GM18873 (cell line): ENCODE results near the gene CBX7.

Experiments used
- ATAC-seq: cut with Tn5 transposase; IDR thresholded peaks from one replicate; pipeline ENCODE4 v1.9.1; 2021; ENCODE audit warnings: mild to moderate bottlenecking, moderate library complexity, moderate number of reproducible peaks; ENCODE audit not compliant: unreplicated experiment, low FRiP score

Gene CBX7

GRCh38 chr22:39095971-39096370 lies 56.5 kb downstream of the CBX7 start:
- ATAC-seq: no peak

GRCh38 chr22:39094717-39095389 lies 57.6 kb downstream of the CBX7 start:
- no peak for ATAC-seq

GRCh38 chr22:39092111-39092862 lies 60.2 kb downstream of the CBX7 start:
- no peak for ATAC-seq

GRCh38 chr22:39091126-39092081 lies 61.1 kb downstream of the CBX7 start:
- ATAC-seq: no peak

GRCh38 chr22:39090426-39091064 lies 61.9 kb downstream of the CBX7 start:
- ATAC-seq: no peak

GRCh38 chr22:39089928-39090327 lies 62.6 kb downstream of the CBX7 start:
- no peak for ATAC-seq

GRCh38 chr22:39088685-39089032 lies 63.8 kb downstream of the CBX7 start:
- ATAC-seq: no peak

- no peak for ATAC-seq
Measured at GRCh38 chr22:39087881-39088684, 64.4 kb downstream of the CBX7 start.

- ATAC-seq: no peak
Measured at GRCh38 chr22:39087098-39087497, 65.4 kb downstream of the CBX7 start.

GRCh38 chr22:39084666-39085065 lies 67.8 kb downstream of the CBX7 start:
- ATAC-seq: no peak

GRCh38 chr22:39083212-39084165 lies 69.0 kb downstream of the CBX7 start:
- no peak for ATAC-seq

GRCh38 chr22:39081598-39081997 lies 70.9 kb downstream of the CBX7 start:
- no peak for ATAC-seq

- no peak for ATAC-seq
Measured at GRCh38 chr22:39081016-39081415, 71.5 kb downstream of the CBX7 start.
